SU-DHL-6 (cell line): ENCODE data around the gene GTF2IRD1.

Experiments used
- EZH2phosphoT487 ChIP-seq: fragments of 200-600 bp; sonication (generic), shearing (Covaris generic); conservative IDR thresholded peaks from 2 replicates; pipeline ENCODE4 v1.6.1; 2018; ENCODE audit warnings: mild to moderate bottlenecking, antibody characterized with exemption, low read length, moderate library complexity, mixed read lengths
- TF ChIP-seq, protein P1 (sequence below): fragments of 200-600 bp; sonication (generic); IDR thresholded peaks from one replicate; pipeline ENCODE4 v1.5.1; 2017; ENCODE audit warnings: antibody characterized with exemption, mild to moderate bottlenecking, low read length, moderate library complexity; ENCODE audit not compliant: insufficient read depth, poor library complexity, severe bottlenecking

DNA sequence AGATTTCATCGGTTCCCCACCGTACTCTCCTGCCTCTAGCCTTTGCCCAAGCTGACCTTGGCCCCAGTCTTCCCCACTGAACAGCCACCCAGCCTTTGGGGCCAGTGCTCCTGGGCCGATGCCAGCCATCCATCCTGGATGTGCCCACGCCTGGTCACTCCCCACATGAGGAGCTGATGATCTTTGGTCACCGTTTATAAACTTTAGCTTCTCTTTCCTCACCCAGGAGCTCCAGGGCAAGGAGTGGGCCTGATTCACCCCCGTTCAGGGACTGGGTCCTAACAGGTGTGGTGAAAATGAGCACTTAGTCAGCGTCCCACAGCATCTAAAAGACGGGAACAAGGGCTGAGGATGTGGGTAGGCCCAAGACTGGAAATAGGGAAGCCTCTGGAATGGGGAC is 22.9 kb downstream of the GTF2IRD1 start:
- TF ChIP-seq, protein P1, sequence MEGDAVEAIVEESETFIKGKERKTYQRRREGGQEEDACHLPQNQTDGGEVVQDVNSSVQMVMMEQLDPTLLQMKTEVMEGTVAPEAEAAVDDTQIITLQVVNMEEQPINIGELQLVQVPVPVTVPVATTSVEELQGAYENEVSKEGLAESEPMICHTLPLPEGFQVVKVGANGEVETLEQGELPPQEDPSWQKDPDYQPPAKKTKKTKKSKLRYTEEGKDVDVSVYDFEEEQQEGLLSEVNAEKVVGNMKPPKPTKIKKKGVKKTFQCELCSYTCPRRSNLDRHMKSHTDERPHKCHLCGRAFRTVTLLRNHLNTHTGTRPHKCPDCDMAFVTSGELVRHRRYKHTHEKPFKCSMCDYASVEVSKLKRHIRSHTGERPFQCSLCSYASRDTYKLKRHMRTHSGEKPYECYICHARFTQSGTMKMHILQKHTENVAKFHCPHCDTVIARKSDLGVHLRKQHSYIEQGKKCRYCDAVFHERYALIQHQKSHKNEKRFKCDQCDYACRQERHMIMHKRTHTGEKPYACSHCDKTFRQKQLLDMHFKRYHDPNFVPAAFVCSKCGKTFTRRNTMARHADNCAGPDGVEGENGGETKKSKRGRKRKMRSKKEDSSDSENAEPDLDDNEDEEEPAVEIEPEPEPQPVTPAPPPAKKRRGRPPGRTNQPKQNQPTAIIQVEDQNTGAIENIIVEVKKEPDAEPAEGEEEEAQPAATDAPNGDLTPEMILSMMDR, result no peak
- no peak for TF ChIP-seq EZH2phosphoT487
